B cell (primary cell): Measurements from ENCODE around the gene MOB3A.

ENCODE experiments used
- EZH2 ChIP-seq: IDR thresholded peaks from 2 replicates; pipeline ENCODE4 v1.6.1; 2012; ENCODE audit warnings: borderline replicate concordance, low read depth, mild to moderate bottlenecking, moderate library complexity, low read length; ENCODE audit not compliant: insufficient read depth, poor library complexity, severe bottlenecking
- TF ChIP-seq, protein P1 (sequence below): fragments of 200-600 bp; IDR thresholded peaks from one replicate; pipeline ENCODE4 v1.8.0; 2022; ENCODE audit warnings: antibody characterized with exemption, mild to moderate bottlenecking

GRCh38 chr19:2064395-2064787 lies 31.7 kb downstream of the MOB3A start:
- TF ChIP-seq, protein P1, sequence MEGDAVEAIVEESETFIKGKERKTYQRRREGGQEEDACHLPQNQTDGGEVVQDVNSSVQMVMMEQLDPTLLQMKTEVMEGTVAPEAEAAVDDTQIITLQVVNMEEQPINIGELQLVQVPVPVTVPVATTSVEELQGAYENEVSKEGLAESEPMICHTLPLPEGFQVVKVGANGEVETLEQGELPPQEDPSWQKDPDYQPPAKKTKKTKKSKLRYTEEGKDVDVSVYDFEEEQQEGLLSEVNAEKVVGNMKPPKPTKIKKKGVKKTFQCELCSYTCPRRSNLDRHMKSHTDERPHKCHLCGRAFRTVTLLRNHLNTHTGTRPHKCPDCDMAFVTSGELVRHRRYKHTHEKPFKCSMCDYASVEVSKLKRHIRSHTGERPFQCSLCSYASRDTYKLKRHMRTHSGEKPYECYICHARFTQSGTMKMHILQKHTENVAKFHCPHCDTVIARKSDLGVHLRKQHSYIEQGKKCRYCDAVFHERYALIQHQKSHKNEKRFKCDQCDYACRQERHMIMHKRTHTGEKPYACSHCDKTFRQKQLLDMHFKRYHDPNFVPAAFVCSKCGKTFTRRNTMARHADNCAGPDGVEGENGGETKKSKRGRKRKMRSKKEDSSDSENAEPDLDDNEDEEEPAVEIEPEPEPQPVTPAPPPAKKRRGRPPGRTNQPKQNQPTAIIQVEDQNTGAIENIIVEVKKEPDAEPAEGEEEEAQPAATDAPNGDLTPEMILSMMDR: no peak
- TF ChIP-seq EZH2: no peak
